HUES64 (cell line): Measurements from ENCODE around the gene DPEP2NB.
"Not testable (repeated sequence)": the region's sequence is repeated elsewhere in the genome, so short reads cannot be mapped to it uniquely, and the experiment has no call there.

Experiments
- H3K27ac ChIP-seq: 2 replicates; pipeline ENCODE4 v1.7.0; 2013; ENCODE audit warnings: low read depth, low read length, inconsistent platforms
- H3K27me3 ChIP-seq: 2 replicates; pipeline ENCODE4 v1.6.1; 2013; ENCODE audit warnings: mild to moderate bottlenecking, low read length; ENCODE audit not compliant: insufficient read depth
- H3K36me3 ChIP-seq: 2 replicates; pipeline ENCODE4 v1.6.1; 2013; ENCODE audit warnings: mild to moderate bottlenecking, low read length; ENCODE audit not compliant: insufficient read depth
- H3K4me1 ChIP-seq: 2 replicates; pipeline ENCODE4 v1.6.1; 2013; ENCODE audit warnings: mild to moderate bottlenecking, low read length, moderate library complexity; ENCODE audit not compliant: insufficient read depth
- H3K4me3 ChIP-seq: 2 replicates; pipeline ENCODE4 v1.5.1; 2013; ENCODE audit warnings: mild to moderate bottlenecking, low read length, moderate library complexity
- H3K9ac ChIP-seq: 2 replicates; pipeline ENCODE4 v1.6.1; 2013; ENCODE audit warnings: mild to moderate bottlenecking, low read depth, low read length
- H3K9me3 ChIP-seq: 2 replicates; pipeline ENCODE4 v1.6.1; 2013; ENCODE audit warnings: low read depth, low read length; ENCODE audit not compliant: insufficient read depth
- WGBS: fragments of 150-250, 120-280 bp; methylation state at CpG from one replicate; pipeline ENCODE4 v1.1.7; 2013; ENCODE audit warnings: missing lambda C conversion rate; 5-methylcytosine and 5-hydroxymethylcytosine counted together

The DPEP2NB gene

GRCh38 chr16:68037841-68038597, 22.3 kb upstream of the DPEP2NB start:
- Histone ChIP-seq H3K4me1 (no peaks in the 10 kb centered on the region), H3K9ac (no peak overlapping the region), H3K9me3 (no peaks in the 10 kb centered on the region), H3K36me3 (peaks cover 26% of the 10 kb centered on the region), H3K4me3 (no peak overlapping the region), H3K27ac (no peak overlapping the region), H3K27me3 (no peaks in the 10 kb centered on the region)
- WGBS, result 95% methylated on average over 9 of the region's 9 CpGs

- Histone ChIP-seq H3K4me3 (no peak overlapping the region), H3K27ac (no peak overlapping the region), H3K36me3 (peaks cover 19% of the 10 kb centered on the region; the same call in 1 of the 2 replicates), H3K9ac (no peak overlapping the region), H3K27me3 (no peaks in the 10 kb centered on the region), H3K9me3 (no peaks in the 10 kb centered on the region), H3K4me1 (no peaks in the 10 kb centered on the region)
- 96% methylated on average over 2 of the region's 2 CpGs for WGBS
These were observed 19.5 kb upstream of the DPEP2NB start for GRCh38 chr16:68035227-68035626.

GRCh38 chr16:68033101-68033500, 17.4 kb upstream of the DPEP2NB start:
- no peaks in the 10 kb centered on the region for H3K4me1 ChIP-seq
- no peaks in the 10 kb centered on the region for H3K9me3 ChIP-seq
- WGBS, result 93% methylated on average over 2 of the region's 2 CpGs
- H3K4me3 ChIP-seq, result no peak overlapping the region
- H3K27me3 ChIP-seq, result no peaks in the 10 kb centered on the region
- no peak overlapping the region for H3K9ac ChIP-seq
- H3K27ac ChIP-seq, result no peak overlapping the region
- peaks cover 18% of the 10 kb centered on the region for H3K36me3 ChIP-seq

- Histone ChIP-seq H3K9ac (no peak overlapping the region), H3K4me1 (no peaks in the 10 kb centered on the region), H3K9me3 (no peaks in the 10 kb centered on the region), H3K4me3 (no peak overlapping the region), H3K36me3 (peaks cover 18% of the 10 kb centered on the region), H3K27me3 (no peaks in the 10 kb centered on the region), H3K27ac (no peak overlapping the region)
- WGBS, result 97% methylated on average over 2 of the region's 2 CpGs
These were observed 16.2 kb upstream of the DPEP2NB start for GRCh38 chr16:68031951-68032350.

- WGBS, result 94% methylated on average over 6 of the region's 6 CpGs
These were observed 14.4 kb upstream of the DPEP2NB start for GRCh38 chr16:68030108-68030507.

GRCh38 chr16:68028996-68029395, 13.3 kb upstream of the DPEP2NB start:
- H3K9me3 ChIP-seq, result no peaks in the 10 kb centered on the region
- H3K36me3 ChIP-seq, result peaks cover 32% of the 10 kb centered on the region
- no peak overlapping the region for H3K9ac ChIP-seq
- H3K27ac ChIP-seq, result no peak overlapping the region
- H3K4me1 ChIP-seq, result no peaks in the 10 kb centered on the region
- H3K4me3 ChIP-seq, result no peak overlapping the region
- no peaks in the 10 kb centered on the region for H3K27me3 ChIP-seq
- WGBS, result 96% methylated on average over 3 of the region's 3 CpGs

More at GRCh38 chr16:68030108-68030507, 14.4 kb upstream of the DPEP2NB start:
- peaks cover 32% of the 10 kb centered on the region for H3K36me3 ChIP-seq
- H3K27me3 ChIP-seq, H3K9me3 ChIP-seq, H3K27ac ChIP-seq, H3K4me3 ChIP-seq, H3K9ac ChIP-seq, H3K4me1 ChIP-seq: not testable (repeated sequence)

GRCh38 chr16:68022728-68023537, 7.2 kb upstream of the DPEP2NB start, which contains the start of the genes DDX28 and DUS2:
Gene DDX28, minus strand, starts transcription at chr16:68023232. Its CDS starts 30 bp downstream, at chr16:68023202.
Gene DUS2, plus strand, starts transcription at chr16:68023284. Its CDS starts 14,740 bp downstream, at chr16:68038024.
- H3K36me3 ChIP-seq, result peaks cover 29% of the 10 kb centered on the region
- no peaks in the 10 kb centered on the region for H3K27me3 ChIP-seq
- WGBS, result under 1% methylated on average over 84 of the region's 84 CpGs

GRCh38 chr16:68022278-68022727, 6.6 kb upstream of the DPEP2NB start:
- Histone ChIP-seq H3K9me3 (no peaks in the 10 kb centered on the region), H3K9ac (peak overlapping the region; percentile 97), H3K36me3 (peaks cover 27% of the 10 kb centered on the region), H3K27ac (peak overlapping the region; percentile 95), H3K4me1 (peaks cover 5% of the 10 kb centered on the region; the same call in 1 of the 2 replicates), H3K4me3 (peak overlapping the region; percentile 78), H3K27me3 (no peaks in the 10 kb centered on the region)
- WGBS, result 17% methylated on average over 19 of the region's 19 CpGs

More at GRCh38 chr16:68022728-68023537, 7.2 kb upstream of the DPEP2NB start, which contains the start of the genes DDX28 and DUS2:
- Histone ChIP-seq H3K9ac (peak within 1 kb of the TSS; percentile 97), H3K9me3 (no peaks in the 10 kb centered on the region), H3K4me3 (peak within 1 kb of the TSS; percentile 78), H3K27ac (peak within 1 kb of the TSS; percentile 95), H3K4me1 (peaks cover 5% of the 10 kb centered on the region; the same call in 1 of the 2 replicates)

- Histone ChIP-seq H3K4me1 (peaks cover 5% of the 10 kb centered on the region; the same call in 1 of the 2 replicates), H3K9me3 (no peaks in the 10 kb centered on the region), H3K36me3 (peaks cover 24% of the 10 kb centered on the region), H3K9ac (no peak overlapping the region), H3K4me3 (peak overlapping the region; percentile 78), H3K27me3 (no peaks in the 10 kb centered on the region), H3K27ac (no peak overlapping the region)
- WGBS, result 92% methylated on average over 10 of the region's 10 CpGs
These were observed 5.8 kb upstream of the DPEP2NB start for GRCh38 chr16:68021490-68021889.

- Histone ChIP-seq H3K9ac (no peak overlapping the region), H3K4me1 (peaks cover 5% of the 10 kb centered on the region; the same call in 1 of the 2 replicates), H3K27me3 (no peaks in the 10 kb centered on the region), H3K36me3 (peaks cover 12% of the 10 kb centered on the region), H3K27ac (no peak overlapping the region), H3K9me3 (no peaks in the 10 kb centered on the region), H3K4me3 (no peak overlapping the region)
- 85% methylated on average over 8 of the region's 8 CpGs for WGBS
These were observed 3.5 kb upstream of the DPEP2NB start for GRCh38 chr16:68019167-68019680.

GRCh38 chr16:68013440-68013839, 2.3 kb downstream of the DPEP2NB start:
- H3K9ac ChIP-seq, result no peak overlapping the region
- H3K27me3 ChIP-seq, result no peaks in the 10 kb centered on the region
- WGBS, result 89% methylated on average over 1 of the region's 1 CpG
- H3K27ac ChIP-seq, result no peak overlapping the region
- H3K4me3 ChIP-seq, result no peak overlapping the region
- no peaks in the 10 kb centered on the region for H3K9me3 ChIP-seq
- no peaks in the 10 kb centered on the region for H3K36me3 ChIP-seq
- H3K4me1 ChIP-seq, result peaks cover 5% of the 10 kb centered on the region; the same call in 1 of the 2 replicates
